HPDE6-E6E7 (cell line): ENCODE data around the gene AGAP1.

Experiments
- DNase-seq: peaks from one replicate; pipeline ENCODE4 v3.0.0; 2011; ENCODE audit warnings: missing footprints; ENCODE audit errors: extremely low spot score

The AGAP1 gene

GRCh38 chr2:236095504-236095903, 601.7 kb downstream of the AGAP1 start:
- DNase-seq, result no peak

- DNase-seq, result no peak
These were observed 607.6 kb downstream of the AGAP1 start for GRCh38 chr2:236101311-236101950.

- no peak for DNase-seq
These were observed 609.1 kb downstream of the AGAP1 start for GRCh38 chr2:236102971-236103370.

- no peak for DNase-seq
These were observed 610.1 kb downstream of the AGAP1 start for GRCh38 chr2:236103981-236104380.

- no peak for DNase-seq
These were observed 612.2 kb downstream of the AGAP1 start for GRCh38 chr2:236105955-236106607.

GRCh38 chr2:236106761-236107160, 612.9 kb downstream of the AGAP1 start:
- no peak for DNase-seq

- no peak for DNase-seq
These were observed 613.7 kb downstream of the AGAP1 start for GRCh38 chr2:236107536-236107935.

GRCh38 chr2:236107942-236108625, 614.2 kb downstream of the AGAP1 start:
- DNase-seq, result no peak

GRCh38 chr2:236109061-236109460, 615.2 kb downstream of the AGAP1 start:
- no peak for DNase-seq

- DNase-seq, result no peak
These were observed 615.6 kb downstream of the AGAP1 start for GRCh38 chr2:236109473-236109872.

GRCh38 chr2:236112466-236112865, 618.6 kb downstream of the AGAP1 start:
- no peak for DNase-seq

GRCh38 chr2:236113425-236113824, 619.6 kb downstream of the AGAP1 start:
- no peak for DNase-seq

- DNase-seq, result no peak
These were observed 620.1 kb downstream of the AGAP1 start for GRCh38 chr2:236113948-236114347.

GRCh38 chr2:236114959-236115358, 621.1 kb downstream of the AGAP1 start:
- DNase-seq, result no peak

GRCh38 chr2:236117401-236117800, 623.6 kb downstream of the AGAP1 start:
- DNase-seq, result no peak

- no peak for DNase-seq
These were observed 624.0 kb downstream of the AGAP1 start for GRCh38 chr2:236117861-236118269.

GRCh38 chr2:236119003-236119402, 625.2 kb downstream of the AGAP1 start:
- DNase-seq, result no peak

- DNase-seq, result no peak
These were observed 625.6 kb downstream of the AGAP1 start for GRCh38 chr2:236119476-236119875.

- DNase-seq, result no peak
These were observed 626.3 kb downstream of the AGAP1 start for GRCh38 chr2:236120141-236120601.

- DNase-seq, result no peak
These were observed 627.0 kb downstream of the AGAP1 start for GRCh38 chr2:236120829-236121228.

- DNase-seq, result no peak
These were observed 627.7 kb downstream of the AGAP1 start for GRCh38 chr2:236121546-236121945.

- no peak for DNase-seq
These were observed 628.4 kb downstream of the AGAP1 start for GRCh38 chr2:236122236-236122635.

GRCh38 chr2:236123716-236124115, 629.9 kb downstream of the AGAP1 start:
- DNase-seq, result no peak
